ENCODE data around the gene CCDC158.
"Not testable (repeated sequence)": the region's sequence is repeated elsewhere in the genome, so short reads cannot be mapped to it uniquely, and the experiment has no call there.

CCDC158 gene

DNA sequence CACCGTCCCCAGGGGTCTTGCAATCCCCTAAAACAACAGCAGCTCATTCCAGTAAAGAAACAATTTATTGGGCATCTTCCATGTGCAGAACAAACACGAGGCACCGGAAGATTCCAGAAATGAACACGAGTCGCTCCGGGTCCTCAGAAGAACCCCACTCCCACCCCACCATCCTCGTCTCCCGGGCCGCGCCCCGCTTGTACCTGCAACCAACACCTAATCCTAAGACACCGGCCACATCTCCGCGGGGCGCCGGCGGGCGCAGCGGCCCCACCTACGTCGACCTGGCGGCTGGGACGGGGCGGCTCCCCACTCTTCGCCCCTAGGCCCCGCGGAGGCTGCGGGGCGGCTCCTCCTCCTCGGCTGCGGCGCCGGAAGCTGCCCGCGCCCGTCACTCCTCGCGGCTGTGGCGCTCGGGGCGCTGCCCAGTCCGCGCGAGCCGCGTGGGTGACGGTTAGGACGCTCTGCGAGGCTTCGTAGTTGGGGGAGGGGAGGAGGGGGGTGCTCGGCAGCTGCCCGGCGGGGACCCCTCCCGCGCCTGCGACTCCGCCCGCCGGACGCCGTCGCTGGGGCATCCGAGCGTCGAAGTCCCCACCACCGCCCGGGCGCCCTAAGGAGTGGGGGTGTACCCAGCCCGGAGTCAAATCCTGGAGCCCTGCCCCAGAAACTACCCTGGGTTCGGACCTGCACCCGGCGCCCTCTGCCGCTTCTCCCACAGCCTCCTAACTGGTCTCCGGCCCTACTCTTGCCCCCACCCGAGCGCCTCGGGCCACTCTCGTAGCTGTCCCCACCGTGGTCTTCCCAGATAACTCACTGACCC is at the start of gene CCDC158:
TSS of gene CCDC158 (minus strand) at position 380 of the 820 bp plus-strand sequence. CDS start 17,934 bp downstream, outside the sequence.
- in situ Hi-C loops (cut with MboI; ENCODE audit: low sequenced_read_pairs): no loop called here

DNA sequence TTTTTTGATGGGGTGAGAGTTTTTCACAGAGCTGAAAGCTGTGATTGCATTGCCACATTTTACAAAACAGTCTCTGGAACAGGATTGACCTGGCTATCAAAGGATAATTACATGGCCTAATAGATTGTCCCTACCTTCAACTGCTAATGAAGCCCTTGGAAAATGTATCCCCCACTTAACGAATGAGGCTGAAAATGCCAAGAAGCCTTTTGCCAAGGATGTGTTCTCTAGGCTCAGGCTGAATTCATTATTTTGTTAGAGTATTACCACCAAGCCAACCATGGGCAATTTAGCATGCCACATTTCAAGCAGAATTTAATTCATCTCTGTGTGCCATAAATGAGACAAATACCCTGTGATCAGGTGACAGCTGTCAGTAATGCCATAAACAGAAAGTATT is 49.6 kb upstream of the CCDC158 start:
- in situ Hi-C loops (cut with MboI; ENCODE audit: low sequenced_read_pairs): no loop called here

GRCh38 chr4:76470064-76470463 is 49.1 kb upstream of the CCDC158 start:
- in situ Hi-C loops (cut with MboI; ENCODE audit: low sequenced_read_pairs): no loop called here

- in situ Hi-C loops (cut with MboI; ENCODE audit: low sequenced_read_pairs): no loop called here
Measured at GRCh38 chr4:76463568-76463967, 42.6 kb upstream of the CCDC158 start.

DNA sequence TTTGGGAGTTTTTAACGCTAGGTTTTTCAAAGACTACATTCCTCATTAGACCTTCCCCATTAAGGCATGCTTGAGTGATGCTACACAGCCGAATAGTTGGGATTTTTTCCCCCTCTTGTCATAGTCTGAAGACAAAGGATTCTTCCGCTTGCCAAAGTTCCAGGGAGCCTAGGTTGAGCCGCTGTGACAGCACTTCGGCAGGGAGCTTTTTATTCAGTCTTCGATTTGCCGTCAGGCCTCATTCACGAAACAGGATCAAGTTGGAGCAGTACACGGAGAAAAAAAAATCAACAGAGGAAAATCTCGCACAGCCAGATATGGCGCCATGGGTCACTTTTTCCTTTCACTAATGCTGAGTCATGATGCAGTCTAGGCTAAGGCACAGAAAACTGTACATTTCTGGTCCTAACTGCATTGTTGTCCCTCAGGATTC is 38.4 kb upstream of the CCDC158 start:
- in situ Hi-C loops (cut with MboI; ENCODE audit: low sequenced_read_pairs): no loop called here

GRCh38 chr4:76458825-76459224 is 37.9 kb upstream of the CCDC158 start:
- in situ Hi-C loops (cut with MboI; ENCODE audit: low sequenced_read_pairs): no loop called here

- in situ Hi-C loops (cut with MboI; ENCODE audit: low sequenced_read_pairs): no loop called here
Measured at GRCh38 chr4:76458297-76458696, 37.4 kb upstream of the CCDC158 start.

GRCh38 chr4:76457885-76458284 is 36.9 kb upstream of the CCDC158 start:
- in situ Hi-C loops (cut with MboI; ENCODE audit: low sequenced_read_pairs): no loop called here

GRCh38 chr4:76454073-76454472 is 33.1 kb upstream of the CCDC158 start:
- in situ Hi-C loops (cut with MboI; ENCODE audit: low sequenced_read_pairs): not testable (repeated sequence)

GRCh38 chr4:76453232-76453631 is 32.3 kb upstream of the CCDC158 start:
- in situ Hi-C loops (cut with MboI; ENCODE audit: low sequenced_read_pairs): no loop called here

DNA sequence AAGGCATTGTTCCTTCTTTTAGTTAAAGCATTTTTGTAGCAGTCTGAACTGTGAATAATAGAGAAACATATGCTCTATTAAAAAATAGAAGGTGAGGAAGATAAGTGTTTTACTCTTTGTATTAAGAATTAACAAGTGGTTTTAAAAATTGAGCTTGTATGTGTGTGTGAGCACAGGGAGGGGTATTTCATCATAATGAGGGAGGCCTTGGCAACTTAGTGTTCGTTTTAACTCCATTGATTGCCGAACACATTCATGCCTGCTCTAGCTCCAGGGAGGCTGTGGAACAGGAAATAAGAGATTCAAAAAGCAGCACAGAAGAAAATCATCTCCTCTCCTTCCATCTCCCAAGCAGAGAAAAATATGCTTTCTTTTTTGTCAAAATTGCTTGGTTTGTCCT is 28.9 kb upstream of the CCDC158 start:
- in situ Hi-C loops (cut with MboI; ENCODE audit: low sequenced_read_pairs): no loop called here

- in situ Hi-C loops (cut with MboI; ENCODE audit: low sequenced_read_pairs): no loop called here
Measured at GRCh38 chr4:76449362-76449767, 28.4 kb upstream of the CCDC158 start.

- in situ Hi-C loops (cut with MboI; ENCODE audit: low sequenced_read_pairs): no loop called here
Measured at GRCh38 chr4:76448211-76448610, 27.3 kb upstream of the CCDC158 start.

GRCh38 chr4:76447393-76447851 is 26.5 kb upstream of the CCDC158 start:
- in situ Hi-C loops (cut with MboI; ENCODE audit: low sequenced_read_pairs): no loop called here

DNA sequence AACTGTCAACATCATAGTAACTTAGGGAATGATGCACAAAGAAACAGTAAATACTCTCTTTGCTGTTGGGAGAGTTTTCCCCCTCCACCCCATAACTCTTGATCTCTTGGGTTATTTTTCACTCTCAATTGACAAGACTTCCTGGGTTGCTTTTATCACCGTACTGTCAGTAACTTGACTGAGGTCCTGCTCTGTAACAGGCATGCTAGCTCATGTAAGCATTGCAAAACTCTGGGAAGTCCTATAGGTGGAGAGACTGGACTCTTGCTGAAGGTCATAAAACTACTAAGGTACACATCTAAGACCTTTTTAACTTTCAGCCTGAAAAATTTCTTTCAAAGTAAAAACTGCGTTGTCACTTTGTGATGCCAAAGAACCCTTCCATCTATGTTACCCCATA is 25.0 kb upstream of the CCDC158 start:
- in situ Hi-C loops (cut with MboI; ENCODE audit: low sequenced_read_pairs): no loop called here

DNA sequence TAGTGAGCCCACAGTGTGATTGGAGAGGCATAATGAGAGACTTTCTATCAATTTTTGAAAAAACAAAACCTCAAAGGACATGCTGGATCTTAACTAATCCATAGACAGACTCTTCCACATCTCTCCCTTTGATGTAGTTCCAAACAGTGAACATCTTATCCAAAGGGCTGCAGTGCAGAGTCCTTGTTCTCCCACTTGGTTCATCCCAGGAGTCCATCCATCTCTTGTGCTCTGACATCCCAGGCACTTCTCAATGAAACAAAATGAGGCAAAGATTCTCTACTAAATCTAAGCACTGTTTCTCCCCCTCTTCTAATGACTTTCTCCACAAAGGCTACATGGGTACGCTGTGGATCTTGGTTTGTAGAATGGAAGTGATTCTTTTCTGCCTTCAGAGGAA is 22.4 kb upstream of the CCDC158 start:
- in situ Hi-C loops (cut with MboI; ENCODE audit: low sequenced_read_pairs): no loop called here

- in situ Hi-C loops (cut with MboI; ENCODE audit: low sequenced_read_pairs): no loop called here
Measured at GRCh38 chr4:76442807-76443206, 21.9 kb upstream of the CCDC158 start.

- in situ Hi-C loops (cut with MboI; ENCODE audit: low sequenced_read_pairs): no loop called here
Measured at GRCh38 chr4:76441881-76442280, 20.9 kb upstream of the CCDC158 start.

DNA sequence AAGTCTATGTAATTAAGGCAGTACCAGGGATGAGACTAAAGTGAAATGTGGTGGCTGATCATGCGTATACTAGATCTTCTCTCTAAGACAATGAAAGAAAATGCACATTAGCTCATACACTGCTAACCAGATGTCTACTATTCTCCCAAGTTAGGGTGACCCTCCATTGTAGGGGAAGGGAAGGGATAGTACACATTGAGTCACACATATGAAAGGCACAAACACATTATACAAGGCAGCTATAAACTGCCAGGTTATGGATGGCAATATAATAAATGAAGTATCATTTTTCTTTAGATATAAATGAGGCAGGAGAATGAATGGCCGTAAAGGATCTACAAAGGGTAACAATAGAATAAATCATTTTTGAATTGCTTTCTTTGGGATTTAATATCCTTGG is 18.6 kb upstream of the CCDC158 start:
- in situ Hi-C loops (cut with MboI; ENCODE audit: low sequenced_read_pairs): no loop called here

DNA sequence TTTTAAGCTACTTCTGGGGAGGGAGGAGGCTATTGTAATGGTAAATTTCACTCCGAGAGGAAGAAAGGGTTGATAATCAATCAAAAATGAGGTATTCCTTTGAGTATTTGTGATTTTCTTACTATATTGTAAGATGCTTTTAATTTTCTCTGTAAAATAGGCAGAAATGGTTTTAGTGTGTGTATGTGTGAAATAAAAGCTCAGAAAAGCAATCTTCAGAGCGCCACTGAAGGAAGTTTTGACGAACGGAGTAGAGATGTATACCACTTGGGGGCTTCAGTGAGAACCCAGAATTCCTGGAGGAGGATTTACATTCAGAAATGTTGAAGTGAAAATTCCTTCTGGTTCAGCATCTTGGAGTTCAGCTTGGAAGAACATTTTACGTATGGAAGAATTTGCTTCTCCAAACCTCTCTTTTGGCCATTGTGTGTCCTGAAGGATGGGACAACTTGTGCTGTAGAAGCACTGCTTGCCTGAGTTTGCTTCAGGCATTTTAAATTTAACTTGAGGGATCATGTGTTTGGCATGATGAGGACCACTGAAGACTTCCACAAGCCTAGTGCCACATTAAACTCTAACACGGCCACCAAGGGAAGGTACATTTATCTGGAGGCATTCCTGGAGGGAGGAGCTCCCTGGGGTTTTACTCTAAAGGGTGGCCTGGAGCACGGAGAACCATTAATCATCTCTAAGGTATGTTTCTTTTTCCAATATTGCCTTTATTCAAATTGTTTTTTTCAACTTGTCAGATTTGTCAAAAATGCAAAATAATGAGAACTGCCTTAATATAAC is 14.8 kb upstream of the CCDC158 start:
- in situ Hi-C loops (cut with MboI; ENCODE audit: low sequenced_read_pairs): no loop called here

DNA sequence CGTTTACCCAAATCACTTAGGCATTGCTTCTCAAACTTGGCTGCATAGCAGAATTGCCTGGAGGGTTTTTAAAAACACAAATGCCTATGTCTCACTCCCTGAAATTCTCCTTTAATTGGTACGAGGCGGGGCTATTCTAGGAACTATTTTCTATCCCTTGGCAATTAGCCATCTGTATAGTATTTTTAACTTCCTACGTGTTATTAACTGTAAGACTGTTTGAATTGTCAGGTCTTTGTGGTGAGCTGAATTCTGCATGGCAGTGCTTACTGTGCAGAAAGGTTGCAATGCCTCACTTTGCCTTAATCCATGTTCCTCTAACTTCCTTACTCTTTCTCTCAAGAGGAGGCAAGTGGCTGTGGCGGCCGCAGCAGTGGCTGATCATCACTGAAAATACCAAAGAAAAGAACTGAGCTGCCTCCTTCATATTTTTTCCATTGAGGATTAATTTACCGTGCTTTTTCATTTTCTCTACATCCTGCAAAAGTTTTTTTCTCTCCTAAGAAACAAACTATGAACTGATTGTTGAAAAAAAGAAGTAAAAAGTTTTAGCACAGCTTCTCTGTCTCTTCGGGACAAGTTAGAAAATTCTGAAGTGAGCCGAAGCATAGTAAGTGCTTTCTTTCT is 14.1 kb upstream of the CCDC158 start, which contains the start of gene SHROOM3:
TSS of gene SHROOM3 (plus strand) at position 329 of the 627 bp plus-strand sequence. CDS start 824 bp downstream, outside the sequence.
- in situ Hi-C loops (cut with MboI; ENCODE audit: low sequenced_read_pairs): no loop called here

Measured in HL-60/S4 (cell line).